Activated CD4-positive, alpha-beta T cell treated with anti-CD3 and anti-CD28 coated beads, Interleukin-2, amount 50 U/mL, for 16 hours (primary cell): ENCODE results near the gene CAPN7.
A peak's percentile ranks its signal among the peaks of the same experiment; 100 is the strongest.

Experiments
- DNase-seq: peaks from one replicate; pipeline ENCODE4 v3.0.0-alpha.2; 2020

The CAPN7 gene

DNA sequence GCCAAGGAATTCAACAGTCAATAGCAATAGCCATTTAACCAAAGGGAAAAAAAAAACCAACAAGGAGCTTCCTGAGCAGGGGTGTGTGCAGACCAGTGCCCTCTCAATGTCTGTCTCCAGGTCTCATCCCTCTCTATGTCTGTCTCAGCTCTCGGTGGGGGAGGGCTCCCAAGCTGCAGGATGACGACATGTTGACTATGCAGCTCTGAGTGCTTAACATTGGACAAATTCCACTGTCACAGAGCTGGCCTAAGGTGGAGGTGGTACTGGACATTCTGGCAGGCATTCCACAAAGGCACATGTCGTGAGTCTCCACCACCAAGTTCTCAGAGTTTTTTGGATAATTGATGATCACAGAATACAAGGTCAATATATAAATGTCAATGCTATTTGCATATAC, 2.0 kb upstream of the CAPN7 start:
- no peak for DNase-seq

DNA sequence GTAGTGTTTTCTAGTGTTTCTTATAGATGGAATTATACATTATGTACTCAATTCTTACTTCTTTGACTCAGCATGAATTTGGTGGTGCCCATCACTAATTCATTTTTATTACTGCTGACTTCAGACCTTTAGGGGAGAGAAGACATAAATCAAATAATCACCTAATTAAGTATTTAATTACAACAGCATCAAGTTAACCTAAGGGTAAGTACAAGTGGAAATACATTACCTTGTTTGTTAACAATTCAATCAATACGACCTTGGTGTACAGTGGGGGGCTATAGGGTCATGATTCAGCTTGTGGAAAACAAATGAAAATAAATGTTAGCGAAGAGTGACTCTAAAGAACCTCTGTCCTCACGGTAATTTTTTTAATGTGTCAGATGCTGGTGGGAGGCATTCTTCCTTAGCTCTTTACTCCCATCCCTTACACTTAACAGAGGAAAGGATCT, 538 bp upstream of the CAPN7 start:
- DNase-seq: no peak

DNA sequence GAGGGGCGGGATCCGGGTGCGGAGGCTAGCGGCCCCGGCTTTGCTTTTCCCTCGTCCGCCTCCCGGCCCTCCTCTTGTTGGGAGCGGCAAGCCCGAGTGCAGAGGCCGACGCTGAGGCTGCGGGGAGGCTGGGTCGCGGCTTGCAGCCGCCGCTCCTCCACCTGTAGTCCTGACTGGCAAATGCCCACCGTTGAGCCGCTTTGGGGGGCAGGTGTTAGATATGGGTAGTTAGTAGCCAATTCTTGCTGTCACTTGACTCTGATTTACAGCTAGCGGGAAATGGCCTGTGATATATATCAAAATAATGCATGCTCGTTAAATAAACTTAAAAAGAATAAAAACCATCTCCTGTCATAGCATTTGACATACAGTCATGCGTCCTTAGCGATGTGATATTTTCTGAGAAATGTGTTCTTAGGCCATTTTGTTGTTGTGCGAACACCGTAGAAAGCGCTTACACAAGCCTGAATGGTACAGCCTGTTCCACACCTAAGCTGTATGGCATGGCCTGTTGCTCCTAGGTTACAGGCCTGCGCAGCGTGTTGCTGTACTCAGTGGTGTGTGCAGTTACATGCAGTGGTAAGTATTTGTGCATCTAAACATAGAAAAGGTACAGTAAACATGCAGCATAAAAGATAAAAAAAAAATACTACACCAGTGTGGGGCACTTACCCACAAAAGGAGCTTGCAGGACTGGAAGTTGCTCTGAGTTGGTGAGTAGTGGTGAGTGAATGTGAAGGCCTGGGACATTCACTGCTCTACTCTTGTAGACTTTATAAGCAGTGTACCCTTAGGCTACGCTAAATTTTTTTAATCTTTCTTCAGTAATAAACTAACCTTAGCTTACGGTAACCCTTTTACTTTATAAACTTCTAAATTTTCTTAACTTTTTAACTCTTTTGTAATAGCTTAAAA, 873 bp downstream of the CAPN7 start:
- peak; percentile 43 for DNase-seq

DNA sequence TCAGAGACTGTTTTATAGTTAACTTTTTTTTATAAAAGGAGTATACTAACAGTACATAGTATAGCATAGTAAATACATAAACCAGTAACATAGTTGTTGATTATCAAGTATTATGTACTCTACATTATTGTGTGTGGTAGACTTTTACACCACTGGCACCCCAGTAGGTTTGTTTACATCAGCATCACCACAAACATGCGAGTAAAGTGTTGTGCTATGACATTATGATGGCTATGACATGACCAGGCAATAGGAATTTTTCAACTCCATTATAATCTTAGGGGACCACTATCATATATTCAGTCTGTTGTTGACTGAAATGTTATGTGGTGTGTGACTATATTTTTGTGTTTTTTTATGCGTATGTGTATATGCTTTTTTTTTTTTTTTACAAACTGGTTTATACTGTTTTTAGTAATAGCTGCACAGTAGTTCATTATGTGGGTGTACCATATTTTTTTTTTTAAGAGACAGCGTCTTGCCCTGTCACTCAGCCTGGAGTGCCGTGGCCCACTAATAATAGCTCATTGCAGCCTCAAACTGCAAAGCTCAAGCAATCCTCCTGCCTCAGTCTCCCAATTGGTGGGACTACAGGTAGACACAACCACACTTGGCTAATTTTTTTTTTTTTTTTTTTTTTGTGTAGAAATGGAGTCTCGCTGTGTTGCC, 1.9 kb downstream of the CAPN7 start:
- DNase-seq: peak; percentile 20

DNA sequence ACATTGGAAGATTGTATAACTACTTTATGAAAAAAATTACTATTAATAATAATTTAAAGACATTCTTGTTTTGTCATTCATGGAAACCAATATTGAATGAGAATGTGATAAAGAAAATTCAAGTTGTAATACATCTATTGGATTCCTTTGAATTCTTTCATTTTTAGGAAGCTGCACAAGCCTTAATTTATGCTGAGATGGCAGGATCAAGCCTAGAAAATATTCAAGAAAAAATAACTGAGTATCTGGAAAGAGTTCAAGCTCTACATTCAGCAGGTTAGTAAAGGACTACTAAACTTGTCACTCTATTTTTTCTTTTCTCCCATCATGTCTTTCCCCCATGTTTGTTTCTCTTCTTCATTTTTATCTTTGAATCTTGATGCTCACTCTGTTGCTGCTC, 5.9 kb downstream of the CAPN7 start:
- DNase-seq: no peak

DNA sequence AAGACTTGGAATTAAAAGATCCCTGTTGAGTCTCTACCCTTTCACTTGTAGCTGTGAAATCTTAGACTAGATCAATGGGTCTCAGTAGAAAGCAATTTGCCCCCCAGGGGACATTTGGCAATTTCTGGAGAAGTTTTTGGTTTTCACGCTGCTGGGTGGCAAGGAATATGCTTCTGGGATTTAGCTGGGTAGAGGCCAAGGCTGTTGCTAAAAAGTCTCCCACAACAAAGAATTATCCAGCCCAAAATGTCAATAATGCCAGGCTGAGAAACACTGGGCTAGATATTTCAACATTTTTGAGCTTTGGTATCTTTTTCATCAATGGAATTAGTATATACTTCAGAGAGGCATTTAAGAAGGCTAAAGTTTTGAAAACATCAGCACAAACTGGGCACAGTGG, 8.7 kb downstream of the CAPN7 start:
- no peak for DNase-seq

DNA sequence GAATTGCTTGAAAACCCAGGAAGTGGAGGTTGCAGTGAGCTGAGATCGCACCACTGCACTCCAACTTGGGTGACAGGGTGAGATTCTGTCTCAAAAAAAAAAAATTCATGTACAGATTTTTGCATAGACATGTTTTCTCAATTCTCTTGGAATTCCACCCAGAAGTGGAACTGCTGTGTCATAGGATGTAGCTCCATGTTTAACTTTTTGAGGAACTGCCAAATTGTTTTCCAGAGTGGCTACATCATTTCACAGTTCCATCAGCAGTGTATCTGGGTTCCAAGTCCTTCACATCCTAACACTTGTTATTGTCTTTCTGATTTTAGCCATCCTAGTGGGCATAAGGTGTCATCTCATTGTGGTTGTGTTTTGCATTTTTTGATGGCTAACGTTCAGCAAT, 9.9 kb downstream of the CAPN7 start:
- DNase-seq: no peak

DNA sequence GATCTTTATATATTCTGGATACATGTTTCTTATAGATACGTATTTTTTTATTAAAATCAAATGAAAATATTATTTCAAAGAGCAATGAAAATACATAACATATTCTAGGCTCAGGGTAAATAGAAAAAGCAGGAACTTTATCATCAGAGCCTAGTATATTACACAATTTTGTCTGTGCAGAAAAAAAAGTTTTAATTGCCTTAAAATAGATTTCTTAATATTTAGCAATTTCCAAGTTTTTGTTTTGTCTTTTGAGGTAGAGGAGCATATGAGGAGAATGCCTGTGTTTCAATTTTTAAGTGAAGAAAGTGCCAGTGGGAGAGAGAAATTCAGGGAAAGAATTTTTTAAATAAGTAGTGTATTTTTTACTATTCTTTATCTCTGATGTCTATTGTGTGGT, 10.5 kb downstream of the CAPN7 start:
- no peak for DNase-seq

DNA sequence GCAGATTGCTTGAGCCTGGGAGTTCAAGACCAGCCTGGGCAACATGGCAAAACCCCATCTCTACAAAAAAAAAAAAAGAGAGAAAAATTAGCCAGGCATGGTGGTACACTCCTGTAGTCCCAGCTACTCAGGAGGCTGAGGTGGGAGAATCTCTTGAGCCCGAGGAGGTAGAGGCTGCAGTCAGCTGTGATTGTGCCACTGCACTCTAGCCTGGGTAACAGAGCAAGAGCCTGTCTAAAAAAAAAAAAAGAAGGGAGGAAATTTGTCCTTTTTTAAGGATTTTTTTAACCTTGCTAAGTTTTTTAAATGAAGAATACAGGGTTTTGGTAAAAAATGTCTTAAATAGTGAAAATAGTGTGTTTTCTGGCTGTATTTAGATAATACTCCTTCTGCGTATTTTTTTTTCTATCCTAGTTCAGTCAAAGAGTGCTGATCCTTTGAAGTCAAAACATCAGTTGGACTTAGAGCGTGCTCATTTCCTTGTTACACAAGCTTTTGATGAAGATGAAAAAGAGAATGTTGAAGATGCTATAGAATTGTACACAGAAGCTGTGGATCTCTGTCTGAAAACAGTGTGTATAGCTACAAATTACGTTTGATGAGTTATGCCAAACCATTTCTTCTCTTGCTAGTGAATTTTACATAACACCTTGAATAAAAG, 11.1 kb downstream of the CAPN7 start:
- no peak for DNase-seq

DNA sequence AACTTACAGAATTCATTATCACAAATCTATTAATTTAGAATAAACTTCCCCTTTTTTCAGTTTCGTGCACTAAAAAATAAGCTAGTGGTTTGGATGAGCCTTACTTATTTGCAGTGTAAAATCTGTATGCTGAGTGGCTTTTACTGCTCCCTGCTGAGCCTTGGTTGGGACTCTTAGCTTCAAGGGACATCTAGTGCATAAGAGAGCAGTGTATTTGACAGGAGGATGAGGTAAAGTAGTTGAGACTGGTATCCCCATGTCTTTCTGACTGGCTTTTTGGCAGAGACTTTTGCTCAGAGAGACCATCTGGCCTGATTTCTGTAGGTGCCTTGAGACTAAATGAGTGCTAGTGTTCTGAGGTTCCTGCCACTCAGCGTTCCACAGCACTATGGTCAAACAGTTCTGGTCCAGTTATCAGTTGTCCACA, 11.8 kb downstream of the CAPN7 start:
- DNase-seq: no peak

DNA sequence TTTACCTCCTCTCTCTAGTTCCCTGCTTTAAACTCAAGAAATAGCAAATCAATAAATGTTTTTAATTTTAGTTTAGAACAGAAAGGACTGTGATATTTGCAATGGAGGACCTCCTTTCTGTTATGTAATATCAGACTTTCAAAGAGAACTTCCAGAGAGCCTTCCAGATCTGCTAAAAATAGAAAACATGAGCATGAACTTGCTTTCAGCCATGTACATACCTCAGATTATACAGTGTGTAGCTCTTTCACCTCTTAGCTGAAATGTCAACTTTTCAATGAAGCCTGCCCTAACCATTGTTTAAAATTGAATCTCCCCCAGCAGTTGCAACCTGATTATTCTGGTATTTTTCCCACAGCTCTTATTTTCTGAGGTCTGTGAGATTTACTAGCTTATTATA, 12.6 kb downstream of the CAPN7 start:
- DNase-seq: no peak

DNA sequence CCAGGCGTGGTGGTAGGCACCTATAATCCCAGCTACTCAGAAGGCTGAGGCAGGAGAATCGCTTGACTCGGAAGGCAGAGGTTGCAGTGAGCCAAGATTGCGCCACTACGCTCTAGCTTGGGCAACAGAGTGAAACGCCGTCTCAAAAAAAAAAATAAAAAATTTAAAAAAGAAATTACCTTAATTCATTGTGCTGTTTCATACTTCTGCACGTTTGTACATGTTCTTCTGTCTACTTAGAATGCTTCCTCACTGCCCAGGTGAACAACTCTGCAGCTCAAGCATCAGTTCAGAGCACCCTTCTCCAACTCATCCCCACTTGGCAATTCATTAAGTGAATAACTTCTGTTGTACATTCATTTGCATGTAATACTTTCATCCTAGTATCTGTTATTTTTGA, 14.0 kb downstream of the CAPN7 start:
- no peak for DNase-seq

DNA sequence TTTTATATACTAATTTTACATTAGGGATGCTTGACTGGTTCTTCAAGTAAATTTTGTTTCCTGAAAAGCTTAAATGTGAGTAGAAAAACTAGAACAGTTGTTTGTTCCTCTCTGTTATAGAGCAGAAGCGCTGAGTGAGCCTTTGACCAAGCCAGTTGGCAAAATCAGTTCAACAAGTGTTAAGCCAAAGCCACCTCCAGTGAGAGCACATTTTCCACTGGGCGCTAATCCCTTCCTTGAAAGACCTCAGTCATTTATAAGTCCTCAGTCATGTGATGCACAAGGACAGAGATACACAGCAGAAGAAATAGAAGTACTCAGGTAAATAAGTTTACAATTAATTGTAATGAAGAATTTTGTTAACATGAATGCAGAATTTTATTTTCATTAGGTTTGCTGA, 14.6 kb downstream of the CAPN7 start:
- DNase-seq: no peak

DNA sequence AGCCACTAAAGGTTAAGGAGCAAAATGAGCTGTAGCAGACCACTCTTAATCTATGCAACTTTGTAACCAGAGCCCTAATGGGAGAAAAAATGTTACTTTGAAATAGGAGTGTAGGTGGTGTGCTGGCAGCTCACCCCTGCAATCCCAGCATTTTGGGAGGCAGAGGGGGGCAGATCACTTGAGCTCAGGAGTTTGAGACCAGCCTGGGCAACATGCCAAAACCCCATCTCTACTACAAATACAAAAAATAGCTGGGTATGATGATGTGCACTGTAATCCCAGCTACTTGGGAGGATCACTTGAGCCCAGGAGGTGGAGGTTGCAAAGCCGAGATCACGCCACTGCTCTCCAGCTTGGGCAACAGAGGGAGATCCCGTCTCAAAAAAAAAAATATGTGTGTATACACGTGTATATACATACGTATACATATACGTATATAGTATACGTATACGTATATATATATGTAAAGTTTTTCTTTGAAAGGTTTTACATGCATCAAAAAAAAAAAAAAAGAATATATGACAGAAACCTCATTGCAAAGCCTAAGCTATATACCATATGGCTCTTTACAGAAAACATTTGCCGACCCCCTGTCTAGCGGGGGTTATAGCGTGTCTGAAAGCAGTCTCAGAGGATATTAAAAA, 15.7 kb downstream of the CAPN7 start:
- DNase-seq: no peak

DNA sequence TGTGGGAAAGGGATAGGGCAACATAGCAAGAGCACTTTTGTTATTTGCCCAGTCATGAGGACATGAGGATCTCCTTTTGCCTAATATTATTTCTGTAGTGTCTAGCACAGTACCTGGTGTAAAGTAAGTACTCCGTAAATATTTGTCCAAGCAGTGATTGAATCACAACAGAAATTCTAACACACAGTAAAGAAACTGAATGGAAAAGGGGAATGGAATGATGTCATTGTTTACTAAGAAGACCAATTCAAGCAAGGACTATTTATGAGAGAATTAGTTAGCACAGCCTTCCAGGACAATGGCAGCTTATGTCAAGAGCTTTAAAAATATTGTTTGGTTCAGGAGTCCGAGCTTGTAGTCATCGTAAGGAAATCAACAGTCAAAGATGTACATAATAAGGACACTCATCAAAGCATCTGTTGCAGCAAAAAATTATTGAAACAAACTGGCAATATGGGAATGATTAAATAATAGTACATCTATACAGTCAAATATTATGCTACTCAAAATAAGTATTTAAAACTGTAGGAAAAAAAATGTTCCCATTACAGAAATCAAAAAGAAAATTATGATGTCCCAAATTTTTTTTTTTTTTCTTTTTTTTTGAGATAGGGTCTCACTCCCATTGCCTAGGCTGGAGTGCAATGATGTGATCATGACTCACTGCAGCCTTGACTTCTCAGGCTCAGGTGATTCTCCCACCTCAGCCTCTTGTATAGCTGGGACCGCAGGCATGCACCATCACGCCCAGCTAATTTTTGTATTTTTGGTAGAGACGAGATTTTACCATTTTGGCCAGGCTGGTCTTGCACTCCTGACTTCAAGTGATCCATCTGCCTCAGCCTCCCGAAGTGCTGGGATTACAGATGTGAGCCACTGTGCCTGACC, 17.9 kb downstream of the CAPN7 start:
- no peak for DNase-seq

DNA sequence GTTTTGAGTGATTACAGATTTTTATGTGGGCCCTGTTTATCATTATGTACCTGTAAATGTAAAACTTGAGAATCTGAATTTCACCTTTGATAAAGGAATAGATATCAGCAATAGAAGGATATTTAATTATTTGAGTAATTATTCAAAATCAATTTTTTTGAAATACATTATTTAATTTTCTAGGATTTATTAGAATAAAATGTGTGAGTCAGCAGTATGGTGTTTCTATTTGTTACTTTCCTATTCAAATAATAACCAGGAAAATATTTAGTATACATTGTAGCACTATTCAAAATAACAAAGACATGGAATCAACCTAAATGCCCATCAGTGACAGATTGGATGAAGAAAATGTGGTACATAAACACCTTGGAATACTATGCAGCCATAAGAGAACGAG, 22.1 kb downstream of the CAPN7 start:
- DNase-seq: no peak

DNA sequence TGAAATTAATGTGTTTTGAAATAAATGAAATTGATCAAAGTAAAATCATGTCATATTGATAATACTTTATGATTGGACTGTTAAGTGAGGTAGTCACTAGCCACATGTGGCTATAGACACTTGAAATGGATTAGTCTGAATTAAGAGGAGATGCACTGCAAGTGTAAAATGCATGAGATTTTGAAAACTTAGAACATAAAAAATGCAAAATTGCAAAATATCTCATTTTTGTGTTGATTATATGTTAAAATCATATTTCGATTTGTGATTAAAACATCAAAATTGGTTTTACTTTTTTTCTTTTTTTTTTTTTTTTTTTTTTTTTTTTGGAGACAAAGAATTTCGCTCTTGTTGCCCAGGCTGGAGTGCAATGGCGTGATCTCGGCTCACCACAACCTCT, 23.2 kb downstream of the CAPN7 start:
- DNase-seq: no peak

DNA sequence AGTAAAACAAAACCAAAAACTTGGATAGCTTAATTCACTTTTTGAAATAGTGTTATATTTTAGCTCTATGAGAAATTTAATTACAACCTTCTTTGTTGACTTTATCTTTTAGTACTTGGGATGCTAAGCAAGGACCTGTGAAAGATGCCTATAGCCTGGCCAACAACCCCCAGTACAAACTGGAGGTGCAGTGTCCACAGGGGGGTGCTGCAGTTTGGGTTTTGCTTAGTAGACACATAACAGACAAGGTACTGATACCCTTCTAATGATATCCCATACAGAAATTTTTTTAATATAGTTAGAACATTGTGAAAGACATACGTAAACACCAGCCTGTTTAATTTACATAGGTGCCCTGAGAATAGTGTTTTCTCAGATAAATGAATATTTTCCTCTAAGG, 35.3 kb downstream of the CAPN7 start:
- DNase-seq: peak; percentile 23

DNA sequence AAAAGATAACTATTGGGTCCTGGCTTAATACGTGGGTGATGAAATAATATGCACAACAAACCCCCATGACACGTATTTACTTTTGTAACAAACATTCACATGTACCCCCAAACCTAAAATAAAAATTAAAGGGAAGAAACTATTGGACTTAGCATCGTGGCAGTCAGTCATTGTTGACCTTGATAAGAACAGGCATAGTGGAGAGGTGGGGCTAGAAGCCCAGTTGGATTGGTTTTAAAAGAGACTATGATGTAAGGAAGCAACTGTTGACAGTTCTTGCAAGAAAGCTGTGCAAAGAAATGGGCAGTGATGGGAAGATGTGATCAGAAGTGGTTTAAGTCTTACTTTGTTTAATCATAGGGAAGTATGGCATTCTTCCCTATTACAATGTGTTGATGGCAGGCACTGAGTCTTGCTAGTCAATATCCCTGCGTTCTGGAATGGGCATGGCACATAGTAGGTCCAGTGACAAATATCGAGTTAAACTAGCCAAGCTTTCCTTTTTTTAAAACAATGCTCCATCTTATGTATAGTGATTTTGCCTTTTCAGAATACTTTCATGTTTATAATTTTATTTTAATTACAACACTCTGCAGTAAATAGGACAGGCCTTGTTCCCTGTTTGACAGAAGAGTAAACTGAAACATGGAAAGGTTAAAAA, 37.9 kb downstream of the CAPN7 start:
- DNase-seq: no peak

DNA sequence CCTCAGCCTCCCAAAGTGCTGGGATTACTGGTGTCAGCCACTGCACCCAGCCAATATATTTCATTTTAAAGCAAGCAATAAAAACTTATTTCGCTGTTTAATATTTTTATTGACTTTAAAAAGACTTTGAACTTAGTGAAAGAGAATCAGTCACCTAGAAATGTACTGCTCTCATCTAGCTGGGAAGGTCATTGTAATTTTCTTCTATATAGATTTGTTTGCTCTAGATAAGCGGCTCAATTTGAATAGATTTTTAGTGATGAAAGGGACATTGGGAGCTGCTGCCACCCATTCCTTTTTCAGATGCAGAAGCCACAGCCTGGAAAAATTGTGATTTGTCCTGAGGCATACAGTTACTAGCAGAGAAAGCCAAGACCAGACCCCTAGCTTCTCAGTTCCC, 40.1 kb downstream of the CAPN7 start:
- DNase-seq: no peak

DNA sequence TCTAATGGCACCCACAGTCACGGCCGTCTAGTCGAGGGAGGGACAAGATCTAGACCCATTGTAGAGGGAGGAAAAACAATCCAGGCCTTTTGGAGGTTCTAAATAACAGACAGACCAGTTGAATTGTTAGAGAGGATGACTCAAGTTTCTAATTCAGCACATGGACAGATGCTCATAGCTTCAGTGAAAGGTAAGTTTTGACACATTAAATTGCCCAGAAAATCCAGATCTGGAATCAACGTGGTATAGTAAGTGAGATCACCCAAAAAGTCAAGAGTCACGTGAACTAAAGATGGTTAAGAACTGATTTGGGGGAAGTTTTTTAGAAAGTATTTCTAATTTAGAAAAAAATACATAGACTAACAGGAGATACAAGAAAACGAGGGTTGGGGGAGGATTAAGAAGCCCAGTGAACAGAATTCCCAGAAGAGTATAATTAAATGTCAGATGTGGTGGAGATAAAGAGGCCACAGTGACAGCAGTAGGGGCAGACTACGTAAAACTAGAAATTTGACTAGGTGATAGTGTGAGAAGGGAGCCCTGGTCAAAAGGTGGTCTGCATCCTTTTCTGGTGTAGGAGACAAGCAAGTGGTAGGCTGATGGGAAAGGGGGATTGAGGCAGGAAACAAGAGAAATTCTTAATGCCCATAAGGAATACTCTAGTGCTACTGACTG, 47.1 kb downstream of the CAPN7 start:
- no peak for DNase-seq
